GM12873 (cell line): ENCODE results near the gene ALDH9A1.

ENCODE experiments used
- CTCF ChIP-seq: IDR thresholded peaks from 2 replicates; pipeline ENCODE4 v1.5.1; 2012; ENCODE audit warnings: low read depth, mild to moderate bottlenecking, moderate library complexity, low read length, control low read depth; ENCODE audit not compliant: insufficient read depth; ENCODE audit errors: missing control alignments

Gene ALDH9A1

GRCh38 chr1:165635823-165636222 lies 62.5 kb downstream of the ALDH9A1 start:
- no peak for TF ChIP-seq CTCF

- TF ChIP-seq CTCF: no peak
These were observed 63.0 kb downstream of the ALDH9A1 start for GRCh38 chr1:165635329-165635728.

GRCh38 chr1:165634154-165634921 lies 64.0 kb downstream of the ALDH9A1 start:
- no peak for TF ChIP-seq CTCF

- no peak for TF ChIP-seq CTCF
These were observed 64.7 kb downstream of the ALDH9A1 start for GRCh38 chr1:165633614-165634013.

GRCh38 chr1:165632491-165632890 lies 65.9 kb downstream of the ALDH9A1 start:
- no peak for TF ChIP-seq CTCF

GRCh38 chr1:165632152-165632469 lies 66.3 kb downstream of the ALDH9A1 start:
- TF ChIP-seq CTCF: no peak

- no peak for TF ChIP-seq CTCF
These were observed 66.8 kb downstream of the ALDH9A1 start for GRCh38 chr1:165631342-165632151.
